HG03565 (cell line): Measurements from ENCODE around the gene LIMS2.

Experiments
- ATAC-seq: cut with Tn5 transposase; IDR thresholded peaks from one replicate; pipeline ENCODE4 v1.9.1; 2021; ENCODE audit warnings: mild to moderate bottlenecking, moderate library complexity; ENCODE audit not compliant: unreplicated experiment

Gene LIMS2

GRCh38 chr2:127647242-127648190 lies 27.8 kb downstream of the LIMS2 start:
- no peak for ATAC-seq

GRCh38 chr2:127646487-127647241 lies 28.7 kb downstream of the LIMS2 start:
- ATAC-seq, result no peak

GRCh38 chr2:127645395-127646291 lies 29.7 kb downstream of the LIMS2 start, which contains the start of gene GPR17:
Gene GPR17 (plus strand): TSS chr2:127646153. CDS start chr2:127650736, 4,583 bp downstream.
- no peak for ATAC-seq

- no peak for ATAC-seq
These were observed 30.3 kb downstream of the LIMS2 start for GRCh38 chr2:127645026-127645394.

- no peak for ATAC-seq
These were observed 31.0 kb downstream of the LIMS2 start for GRCh38 chr2:127644066-127645025.

GRCh38 chr2:127643439-127644065 lies 31.8 kb downstream of the LIMS2 start:
- no peak for ATAC-seq

GRCh38 chr2:127642706-127643438 lies 32.5 kb downstream of the LIMS2 start:
- ATAC-seq, result no peak

- ATAC-seq, result no peak
These were observed 33.4 kb downstream of the LIMS2 start for GRCh38 chr2:127641846-127642507.

GRCh38 chr2:127641133-127641532 lies 34.2 kb downstream of the LIMS2 start:
- ATAC-seq, result no peak

- no peak for ATAC-seq
These were observed 35.0 kb downstream of the LIMS2 start for GRCh38 chr2:127640082-127641072.

GRCh38 chr2:127639111-127639474 lies 36.2 kb downstream of the LIMS2 start:
- no peak for ATAC-seq

GRCh38 chr2:127638361-127639110 lies 36.8 kb downstream of the LIMS2 start:
- ATAC-seq, result no peak

- no peak for ATAC-seq
These were observed 37.5 kb downstream of the LIMS2 start for GRCh38 chr2:127637725-127638252.

- no peak for ATAC-seq
These were observed 38.1 kb downstream of the LIMS2 start for GRCh38 chr2:127637236-127637630.

- ATAC-seq, result no peak
These were observed 38.8 kb downstream of the LIMS2 start for GRCh38 chr2:127636248-127637235.
